A549 (cell line): ENCODE data around the gene MAN1C1. TPM values are rescaled to one million over a fixed set of nuclear protein-coding genes. Genes with fewer than 3 reads are reported as not detected.

Source experiments
- ATAC-seq, 2 experiments: fragments of 200-7000 bp in 1 of 2; fragments of >200 bp in 1 of 2; cut with Nextera tagmentation in 1 of 2; cut with Tn5 transposase in 1 of 2; 3 replicates each; pipeline versions ENCODE4 v1.8.0 to v1.9.1; 2018 to 2020; ENCODE audit warnings: mild to moderate bottlenecking in 1 of 2, moderate library complexity in 1 of 2
- CTCF ChIA-PET: fragments of 300-600 bp; sonication (Branson Sonifier 250); formaldehyde crosslinking; extraction: SDS; loops from one replicate; lab custom pipeline; 2021; ENCODE audit warnings: antibody characterized with exemption, inconsistent platforms; lab: Yijun Ruan, JAX
- POLR2A ChIA-PET: fragments of 350-600 bp; formaldehyde crosslinking; extraction: SDS; loops from one replicate; lab custom pipeline; 2021; ENCODE audit warnings: antibody characterized with exemption, inconsistent platforms; lab: Yijun Ruan, JAX
- DNase-seq, 2 experiments: peaks; one replicate each; pipeline versions ENCODE4 v3.0.0 to v3.0.0-alpha.2; 2011 to 2016; ENCODE audit warnings: low read depth in 1 of 2, low spot score in 1 of 2
- FAIRE-seq: peaks from 2 replicates; lab custom pipeline; 2011; peaks lifted over from hg19 to GRCh38; lab: Jason Lieb, UNC
- H3K27ac ChIP-seq, 2 experiments: fragments of >200 bp; sonication (Bioruptor Twin); formaldehyde crosslinking; 3 replicates each; pipeline ENCODE4 v1.5.1; 2016 to 2017
- H3K4me1 ChIP-seq: fragments of >200 bp; sonication (Bioruptor Twin); formaldehyde crosslinking; 3 replicates; pipeline ENCODE4 v1.6.1; 2016
- H3K4me2 ChIP-seq: fragments of >200 bp; sonication (Bioruptor Twin); formaldehyde crosslinking; 3 replicates; pipeline ENCODE4 v1.6.1; 2016
- H3K4me3 ChIP-seq: fragments of >200 bp; sonication (Bioruptor Twin); formaldehyde crosslinking; 3 replicates; pipeline ENCODE4 v1.5.1; 2016
- H3K9me3 ChIP-seq: fragments of >200 bp; sonication (Bioruptor Twin); formaldehyde crosslinking; 3 replicates; pipeline ENCODE4 v1.6.1; 2016
- BHLHE40 ChIP-seq: IDR thresholded peaks from 2 replicates; pipeline ENCODE4 v1.6.1; 2012; ENCODE audit warnings: low read depth, low read length, inconsistent platforms
- CBX2 ChIP-seq: fragments of 200-600 bp; sonication (generic); IDR thresholded peaks from 2 replicates; pipeline ENCODE4 v1.6.1; 2016; ENCODE audit warnings: low read depth, mild to moderate bottlenecking, borderline replicate concordance
- CEBPB ChIP-seq, 2 experiments: fragments of >200 bp in 1 of 2; sonication (Bioruptor Twin) in 1 of 2; formaldehyde crosslinking in 1 of 2; IDR thresholded peaks; 2 replicates each; pipeline ENCODE4 v1.6.1; 2012 to 2016
- EHF ChIP-seq: fragments of 250-450 bp; sonication (Bioruptor Pico); IDR thresholded peaks from 2 replicates; pipeline ENCODE4 v1.5.0; 2020; ENCODE audit warnings: mild to moderate bottlenecking
- FOSB ChIP-seq: fragments of 250-450 bp; sonication (Bioruptor Pico); IDR thresholded peaks from 2 replicates; pipeline ENCODE4 v1.5.0; 2020; ENCODE audit warnings: mild to moderate bottlenecking, moderate library complexity
- FOSL2 ChIP-seq, 2 experiments: fragments of 450-650 bp in 1 of 2; fragments of >200 bp in 1 of 2; sonication (Bioruptor Twin) in 1 of 2; formaldehyde crosslinking; IDR thresholded peaks; 2 replicates each; pipeline versions ENCODE4 v1.5.0 to v1.6.1; 2016 to 2020; ENCODE audit warnings: mild to moderate bottlenecking in 1 of 2, moderate library complexity in 1 of 2
- FOXS1 ChIP-seq: fragments of 250-450 bp; sonication (Bioruptor Pico); IDR thresholded peaks from 2 replicates; pipeline ENCODE4 v1.5.0; 2020; ENCODE audit warnings: mild to moderate bottlenecking, moderate library complexity
- HDAC2 ChIP-seq: fragments of 200-600 bp; sonication (generic); IDR thresholded peaks from 2 replicates; pipeline ENCODE4 v1.6.1; 2016
- HEYL ChIP-seq: fragments of 250-450 bp; sonication (Bioruptor Pico); IDR thresholded peaks from 2 replicates; pipeline ENCODE4 v1.8.0; 2021; ENCODE audit warnings: mild to moderate bottlenecking, moderate library complexity
- HOXA7 ChIP-seq: fragments of 250-450 bp; sonication (Bioruptor Pico); IDR thresholded peaks from 2 replicates; pipeline ENCODE4 v1.5.0; 2020; ENCODE audit warnings: mild to moderate bottlenecking, moderate library complexity
- JUN ChIP-seq, 2 experiments: fragments of >200 bp; sonication (Bioruptor Twin); formaldehyde crosslinking; IDR thresholded peaks; 2 replicates in 1 of 2; 3 replicates in 1 of 2; pipeline ENCODE4 v1.6.1; 2016 to 2017
- KDM1A ChIP-seq: fragments of 200-600 bp; sonication (generic); IDR thresholded peaks from 2 replicates; pipeline ENCODE4 v1.6.1; 2016; ENCODE audit warnings: low read depth, mild to moderate bottlenecking
- KDM5A ChIP-seq: fragments of 200-600 bp; sonication (generic); IDR thresholded peaks from 2 replicates; pipeline ENCODE4 v1.6.1; 2016; ENCODE audit warnings: antibody characterized with exemption, mild to moderate bottlenecking
- MAFK ChIP-seq: fragments of 450-650 bp; IDR thresholded peaks from 2 replicates; pipeline ENCODE4 v1.6.1; 2014; ENCODE audit not compliant: partially characterized antibody
- MAZ ChIP-seq: fragments of 150-350 bp; IDR thresholded peaks from 2 replicates; pipeline ENCODE4 v1.6.1; 2014; ENCODE audit warnings: antibody characterized with exemption, low read depth, low read length, borderline replicate concordance
- MYC ChIP-seq: IDR thresholded peaks from 2 replicates; pipeline ENCODE4 v1.6.1; 2012; ENCODE audit warnings: mild to moderate bottlenecking, inconsistent platforms, low read length, improper control_type of control experiment, borderline replicate concordance
- NFE2L2 ChIP-seq: fragments of 150-350 bp; conservative IDR thresholded peaks from 2 replicates; pipeline ENCODE4 v1.6.1; 2014; ENCODE audit warnings: low read length
- NPAS2 ChIP-seq: fragments of 250-450 bp; sonication (Bioruptor Pico); IDR thresholded peaks from 2 replicates; pipeline ENCODE4 v1.8.0; 2022; ENCODE audit warnings: mild to moderate bottlenecking, moderate library complexity, borderline replicate concordance
- PHF8 ChIP-seq: fragments of 200-600 bp; sonication (generic); IDR thresholded peaks from 2 replicates; pipeline ENCODE4 v1.6.1; 2016; ENCODE audit warnings: low read depth, mild to moderate bottlenecking, antibody characterized with exemption, moderate library complexity, borderline replicate concordance
- POLR2A ChIP-seq: IDR thresholded peaks from 2 replicates; pipeline ENCODE4 v1.6.1; 2012; ENCODE audit warnings: mild to moderate bottlenecking, low read length
- POLR2AphosphoS2 ChIP-seq: conservative IDR thresholded peaks from 2 replicates; pipeline ENCODE4 v1.6.1; 2012; ENCODE audit warnings: low read length, improper control_type of control experiment, inconsistent platforms
- RARB ChIP-seq: fragments of 250-450 bp; sonication (Bioruptor Pico); IDR thresholded peaks from 2 replicates; pipeline ENCODE4 v1.8.0; 2021; ENCODE audit warnings: mild to moderate bottlenecking, moderate library complexity
- RCOR1 ChIP-seq: fragments of 150-350 bp; IDR thresholded peaks from 2 replicates; pipeline ENCODE4 v1.6.1; 2014; ENCODE audit warnings: antibody characterized with exemption, low read length, low read depth
- SMC3 ChIP-seq: fragments of >200 bp; sonication (Bioruptor Twin); formaldehyde crosslinking; IDR thresholded peaks from 3 replicates; pipeline ENCODE4 v1.6.1; 2018; ENCODE audit warnings: inconsistent platforms
- TP53 ChIP-seq: fragments of 250-450 bp; sonication (Bioruptor Pico); IDR thresholded peaks from 2 replicates; pipeline ENCODE4 v1.5.0; 2021; ENCODE audit warnings: mild to moderate bottlenecking, moderate library complexity
- ZNF302 ChIP-seq: fragments of 250-450 bp; sonication (Bioruptor Pico); IDR thresholded peaks from 2 replicates; pipeline ENCODE4 v1.9.0; 2021; ENCODE audit warnings: inconsistent platforms, mild to moderate bottlenecking, moderate library complexity
- ZSCAN20 ChIP-seq: fragments of 250-450 bp; sonication (Bioruptor Pico); IDR thresholded peaks from 2 replicates; pipeline ENCODE4 v1.8.0; 2022; ENCODE audit warnings: mild to moderate bottlenecking, moderate library complexity
- WGBS: methylation state at CpG from one replicate; pipeline ENCODE4 v1.1.6; 2017; ENCODE audit errors: missing lambda C conversion rate; 5-methylcytosine and 5-hydroxymethylcytosine counted together
- polyA plus RNA-seq, 4 experiments: library from polyadenylated mRNA; depleted of rRNA in 3 of 4; stranded (reverse); fragments of >200 nt; fragmentation: RNase III in 1 of 4; extraction: RNeasy Plus Mini Kit Qiagen cat#74134 plus additional on column Dnase treatment in 1 of 4; gene quantifications; 2 replicates in 3 of 4; 3 replicates in 1 of 4; pipeline ENCODE4 v1.2.3, GENCODE V29; 2011 to 2017
- TF ChIP-seq, protein P1 (sequence below): fragments of 250-450 bp; sonication (Bioruptor Pico); IDR thresholded peaks from 2 replicates; pipeline ENCODE4 v1.5.0; 2021; ENCODE audit warnings: mild to moderate bottlenecking, moderate library complexity, borderline replicate concordance
- TF ChIP-seq, protein P2 (sequence below): fragments of 450-650 bp; IDR thresholded peaks from 2 replicates; pipeline ENCODE4 v1.6.1; 2014; ENCODE audit warnings: antibody characterized with exemption
- TF ChIP-seq, protein P3 (sequence below): fragments of >200 bp; sonication (Bioruptor Twin); formaldehyde crosslinking; IDR thresholded peaks from 3 replicates; pipeline ENCODE4 v1.6.1; 2016
- TF ChIP-seq, protein P4 (sequence below): IDR thresholded peaks from 2 replicates; pipeline ENCODE4 v1.6.1; 2012
- TF ChIP-seq, protein P5 (sequence below): fragments of >200 bp; sonication (Bioruptor Twin); formaldehyde crosslinking; IDR thresholded peaks from 3 replicates; pipeline ENCODE4 v1.5.1; 2016
- TF ChIP-seq, protein P6 (sequence below): IDR thresholded peaks from 2 replicates; pipeline ENCODE4 v1.6.1; 2012; ENCODE audit warnings: low read depth, borderline replicate concordance

Gene MAN1C1
- polyA plus RNA-seq, 2 of the 4 experiments (the other 2 are of a cell fraction), result 0.22 to 0.27 TPM

DNA sequence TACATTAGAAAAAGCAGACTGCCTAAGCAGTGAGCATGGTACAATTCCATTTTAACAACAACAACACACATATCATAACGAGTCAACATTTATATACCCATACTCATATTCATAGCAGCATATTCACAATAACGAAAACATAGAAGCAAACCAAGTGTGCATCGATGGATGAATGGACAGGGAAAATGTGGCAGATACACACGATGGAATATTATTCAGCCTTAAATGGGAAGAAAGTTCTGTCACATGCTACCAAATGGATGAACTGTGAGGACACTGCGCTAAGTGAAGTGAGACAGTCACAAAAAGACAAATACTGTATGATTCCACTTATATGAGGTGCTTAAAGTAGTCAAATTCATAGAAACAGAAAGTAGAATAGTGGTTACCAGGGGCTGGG lies 9.5 kb upstream of the MAN1C1 start:
- H3K4me1 ChIP-seq, result 0 out of 3 replicates have a peak, but pooled peaks cover 4% of the 10 kb centered on the region
- DNase-seq (no peak), ATAC-seq (no peak), FAIRE-seq (no peak)
- CTCF ChIA-PET, result no interaction called here
- no peak overlapping the region for H3K4me2 ChIP-seq
- H3K4me3 ChIP-seq, result no peak overlapping the region
- POLR2A ChIA-PET, result no interaction called here
- 45% methylated on average over 5 of the region's 5 CpGs for WGBS
- no peaks in the 10 kb centered on the region for H3K9me3 ChIP-seq
- no peak for TF ChIP-seq PHF8
- TF ChIP-seq, protein P1, sequence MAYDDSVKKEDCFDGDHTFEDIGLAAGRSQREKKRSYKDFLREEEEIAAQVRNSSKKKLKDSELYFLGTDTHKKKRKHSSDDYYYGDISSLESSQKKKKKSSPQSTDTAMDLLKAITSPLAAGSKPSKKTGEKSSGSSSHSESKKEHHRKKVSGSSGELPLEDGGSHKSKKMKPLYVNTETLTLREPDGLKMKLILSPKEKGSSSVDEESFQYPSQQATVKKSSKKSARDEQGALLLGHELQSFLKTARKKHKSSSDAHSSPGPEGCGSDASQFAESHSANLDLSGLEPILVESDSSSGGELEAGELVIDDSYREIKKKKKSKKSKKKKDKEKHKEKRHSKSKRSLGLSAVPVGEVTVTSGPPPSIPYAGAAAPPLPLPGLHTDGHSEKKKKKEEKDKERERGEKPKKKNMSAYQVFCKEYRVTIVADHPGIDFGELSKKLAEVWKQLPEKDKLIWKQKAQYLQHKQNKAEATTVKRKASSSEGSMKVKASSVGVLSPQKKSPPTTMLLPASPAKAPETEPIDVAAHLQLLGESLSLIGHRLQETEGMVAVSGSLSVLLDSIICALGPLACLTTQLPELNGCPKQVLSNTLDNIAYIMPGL (CRISPR knock-in tag), result no peak
- TF ChIP-seq CEBPB (IDR thresholded peaks at IDR 0.05), result no peak
- TF ChIP-seq, protein P2, sequence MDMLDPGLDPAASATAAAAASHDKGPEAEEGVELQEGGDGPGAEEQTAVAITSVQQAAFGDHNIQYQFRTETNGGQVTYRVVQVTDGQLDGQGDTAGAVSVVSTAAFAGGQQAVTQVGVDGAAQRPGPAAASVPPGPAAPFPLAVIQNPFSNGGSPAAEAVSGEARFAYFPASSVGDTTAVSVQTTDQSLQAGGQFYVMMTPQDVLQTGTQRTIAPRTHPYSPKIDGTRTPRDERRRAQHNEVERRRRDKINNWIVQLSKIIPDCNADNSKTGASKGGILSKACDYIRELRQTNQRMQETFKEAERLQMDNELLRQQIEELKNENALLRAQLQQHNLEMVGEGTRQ, result no peak
- TF ChIP-seq NFE2L2, result no peak
- TF ChIP-seq, protein P3, sequence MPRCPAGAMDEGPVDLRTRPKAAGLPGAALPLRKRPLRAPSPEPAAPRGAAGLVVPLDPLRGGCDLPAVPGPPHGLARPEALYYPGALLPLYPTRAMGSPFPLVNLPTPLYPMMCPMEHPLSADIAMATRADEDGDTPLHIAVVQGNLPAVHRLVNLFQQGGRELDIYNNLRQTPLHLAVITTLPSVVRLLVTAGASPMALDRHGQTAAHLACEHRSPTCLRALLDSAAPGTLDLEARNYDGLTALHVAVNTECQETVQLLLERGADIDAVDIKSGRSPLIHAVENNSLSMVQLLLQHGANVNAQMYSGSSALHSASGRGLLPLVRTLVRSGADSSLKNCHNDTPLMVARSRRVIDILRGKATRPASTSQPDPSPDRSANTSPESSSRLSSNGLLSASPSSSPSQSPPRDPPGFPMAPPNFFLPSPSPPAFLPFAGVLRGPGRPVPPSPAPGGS, result no peak
- TF ChIP-seq FOXS1 (CRISPR knock-in tag), result no peak
- no peak for TF ChIP-seq CBX2
- TF ChIP-seq, protein P4, sequence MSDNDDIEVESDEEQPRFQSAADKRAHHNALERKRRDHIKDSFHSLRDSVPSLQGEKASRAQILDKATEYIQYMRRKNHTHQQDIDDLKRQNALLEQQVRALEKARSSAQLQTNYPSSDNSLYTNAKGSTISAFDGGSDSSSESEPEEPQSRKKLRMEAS, result no peak
- H3K27ac ChIP-seq, result no peak overlapping the region

DNA sequence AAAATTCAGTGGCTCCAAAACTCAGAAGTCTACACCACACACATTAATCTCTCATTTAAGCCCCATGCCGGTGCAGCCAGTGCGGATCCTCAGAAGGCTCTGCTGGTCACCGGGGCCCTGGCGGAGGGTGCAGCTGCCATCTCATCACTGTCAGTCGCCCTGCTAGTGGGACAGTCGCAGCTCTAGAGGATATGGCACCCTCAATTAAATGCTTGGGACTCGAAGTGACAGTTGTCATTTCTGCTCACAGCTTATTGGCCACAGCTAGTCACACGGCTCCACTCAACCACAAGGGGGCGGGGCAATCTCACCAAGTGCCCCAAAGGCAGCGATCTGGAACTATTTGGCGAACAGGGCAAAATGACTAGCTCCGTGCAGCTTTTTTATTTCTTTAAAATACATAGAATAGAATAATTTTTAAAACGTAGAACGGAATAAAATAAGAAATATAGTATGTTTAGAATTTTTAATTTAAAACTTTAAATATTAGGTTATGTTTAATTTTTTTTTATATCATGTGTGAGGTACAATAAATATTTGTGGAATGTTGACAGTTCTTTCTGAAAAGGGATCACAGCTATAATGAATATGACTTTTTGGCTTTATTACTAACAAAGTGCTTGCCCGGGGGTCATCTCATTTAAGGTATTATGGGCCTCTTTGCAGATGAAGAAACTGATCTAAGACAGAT lies 8.0 kb upstream of the MAN1C1 start:
- H3K4me3 ChIP-seq, result no peak overlapping the region
- 0 out of 3 replicates have a peak, but pooled peaks cover 4% of the 10 kb centered on the region for H3K4me1 ChIP-seq
- peak overlapping the region; percentile 83 for H3K4me2 ChIP-seq
- no peak overlapping the region for H3K27ac ChIP-seq
- ChIA-PET POLR2A (interaction anchor here (1.2 kb wide), 1 partner anchor 361 kb away, joined by 3 read pairs; the partner anchor contains the start of gene RSRP1), CTCF (interaction anchor here (0.7 to 3.4 kb wide), 27 partner anchors 10 to 405 kb away, joined by 3 to 30 read pairs (median 4); no protein-coding TSS in a partner anchor)
- whole genome bisulfite sequencing, result 13% methylated on average over 15 of the region's 15 CpGs
- ATAC-seq (peak; percentile 81 to 90; a peak in 5 of 6 replicates), DNase-seq (peak; percentile 64), FAIRE-seq (no peak)
- H3K9me3 ChIP-seq, result no peaks in the 10 kb centered on the region
- TF ChIP-seq RARB (CRISPR knock-in tag) (no peak), KDM5A (no peak), HOXA7 (no peak), RCOR1 (no peak), ZSCAN20 (CRISPR knock-in tag) (no peak), FOSB (no peak), FOXS1 (CRISPR knock-in tag) (no peak), MYC (no peak), MAZ (no peak), POLR2AphosphoS2 (no peak), JUN (IDR thresholded peaks at IDR 0.05) (no peak), HEYL (CRISPR knock-in tag) (no peak), POLR2A (no peak), MAFK (no peak), KDM1A (no peak), NPAS2 (CRISPR knock-in tag) (no peak), FOSL2 (IDR thresholded peaks at IDR 0.05) (no peak), FOSL2 (CRISPR knock-in tag; IDR thresholded peaks at IDR 0.05) (no peak), EHF (CRISPR knock-in tag) (no peak), ZNF302 (CRISPR knock-in tag) (no peak), TP53 (CRISPR knock-in tag) (no peak), SMC3 (peak; percentile 65), HDAC2 (no peak), BHLHE40 (no peak)
- TF ChIP-seq, protein P5, sequence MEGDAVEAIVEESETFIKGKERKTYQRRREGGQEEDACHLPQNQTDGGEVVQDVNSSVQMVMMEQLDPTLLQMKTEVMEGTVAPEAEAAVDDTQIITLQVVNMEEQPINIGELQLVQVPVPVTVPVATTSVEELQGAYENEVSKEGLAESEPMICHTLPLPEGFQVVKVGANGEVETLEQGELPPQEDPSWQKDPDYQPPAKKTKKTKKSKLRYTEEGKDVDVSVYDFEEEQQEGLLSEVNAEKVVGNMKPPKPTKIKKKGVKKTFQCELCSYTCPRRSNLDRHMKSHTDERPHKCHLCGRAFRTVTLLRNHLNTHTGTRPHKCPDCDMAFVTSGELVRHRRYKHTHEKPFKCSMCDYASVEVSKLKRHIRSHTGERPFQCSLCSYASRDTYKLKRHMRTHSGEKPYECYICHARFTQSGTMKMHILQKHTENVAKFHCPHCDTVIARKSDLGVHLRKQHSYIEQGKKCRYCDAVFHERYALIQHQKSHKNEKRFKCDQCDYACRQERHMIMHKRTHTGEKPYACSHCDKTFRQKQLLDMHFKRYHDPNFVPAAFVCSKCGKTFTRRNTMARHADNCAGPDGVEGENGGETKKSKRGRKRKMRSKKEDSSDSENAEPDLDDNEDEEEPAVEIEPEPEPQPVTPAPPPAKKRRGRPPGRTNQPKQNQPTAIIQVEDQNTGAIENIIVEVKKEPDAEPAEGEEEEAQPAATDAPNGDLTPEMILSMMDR, result peak; percentile 50
- TF ChIP-seq, protein P6, sequence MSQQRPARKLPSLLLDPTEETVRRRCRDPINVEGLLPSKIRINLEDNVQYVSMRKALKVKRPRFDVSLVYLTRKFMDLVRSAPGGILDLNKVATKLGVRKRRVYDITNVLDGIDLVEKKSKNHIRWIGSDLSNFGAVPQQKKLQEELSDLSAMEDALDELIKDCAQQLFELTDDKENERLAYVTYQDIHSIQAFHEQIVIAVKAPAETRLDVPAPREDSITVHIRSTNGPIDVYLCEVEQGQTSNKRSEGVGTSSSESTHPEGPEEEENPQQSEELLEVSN, result no peak
